ENCODE measurements around the gene PCDHGA1.

PCDHGA1 gene

GRCh38 chr5:141521244-141521781 is 191.0 kb downstream of the PCDHGA1 start (continued):
- TF ChIP-seq ZNF701 (tag by site-specific recombination; IDR thresholded peaks at IDR 0.05): no peak
- peak; percentile 26; the same call in 1 of the 2 replicates for TF ChIP-seq OSR2 (tag by site-specific recombination; IDR thresholded peaks at IDR 0.05)
- peak; percentile 41; the same call in 1 of the 2 replicates for TF ChIP-seq BCL11A (tag by site-specific recombination; IDR thresholded peaks at IDR 0.05; ENCODE audit: low read depth)
- peak; percentile 68; the same call in 1 of the 2 replicates for TF ChIP-seq ZBTB21 (tag by site-specific recombination; IDR thresholded peaks at IDR 0.05)
- TF ChIP-seq ZBTB49 (tag by site-specific recombination; IDR thresholded peaks at IDR 0.05; ENCODE audit: low read depth): no peak
- 0 out of 2 replicates have a peak, but pooled peaks have one; percentile 7 for TF ChIP-seq GLI2 (tag by site-specific recombination; IDR thresholded peaks at IDR 0.05; ENCODE audit: borderline replicate concordance, low read depth)
- 0 out of 2 replicates have a peak, but pooled peaks have one; percentile 22 for TF ChIP-seq ZNF324 (tag by site-specific recombination; IDR thresholded peaks at IDR 0.05)
- TF ChIP-seq ZBTB48 (tag by site-specific recombination; IDR thresholded peaks at IDR 0.05): peak; percentile 54; the same call in 1 of the 2 replicates
- TF ChIP-seq ZXDB (tag by site-specific recombination; IDR thresholded peaks at IDR 0.05): peak; percentile 86
- TF ChIP-seq ZNF664 (tag by site-specific recombination; IDR thresholded peaks at IDR 0.05): no peak
- TF ChIP-seq KLF9 (tag by site-specific recombination; IDR thresholded peaks at IDR 0.05; ENCODE audit: low read depth): no peak
- TF ChIP-seq ZNF600 (tag by site-specific recombination; IDR thresholded peaks at IDR 0.05): peak; percentile 71; the same call in 1 of the 2 replicates
- TF ChIP-seq ZNF280D (tag by site-specific recombination; IDR thresholded peaks at IDR 0.05): no peak; the same call in 1 of the 2 replicates
- TF ChIP-seq ZNF692 (tag by site-specific recombination; IDR thresholded peaks at IDR 0.05): peak; percentile 73
- TF ChIP-seq ZNF366 (tag by site-specific recombination; conservative IDR thresholded peaks at IDR 0.05): peak; percentile 80
- TF ChIP-seq PRDM1 (tag by site-specific recombination; IDR thresholded peaks at IDR 0.05): peak; percentile 78
- peak; percentile 47; the same call in 1 of the 2 replicates for TF ChIP-seq ZNF398 (tag by site-specific recombination; IDR thresholded peaks at IDR 0.05)
- peak; percentile 58; the same call in 1 of the 2 replicates for TF ChIP-seq ZNF391 (tag by site-specific recombination; IDR thresholded peaks at IDR 0.05; ENCODE audit: borderline replicate concordance, low read depth)
- TF ChIP-seq ZNF548 (tag by site-specific recombination; IDR thresholded peaks at IDR 0.05): no peak
- TF ChIP-seq ZNF175 (tag by site-specific recombination; IDR thresholded peaks at IDR 0.05): no peak
- TF ChIP-seq ZNF843 (tag by site-specific recombination; IDR thresholded peaks at IDR 0.05): peak; percentile 64
- peak; percentile 76; the same call in 1 of the 2 replicates for TF ChIP-seq KLF8 (tag by site-specific recombination; IDR thresholded peaks at IDR 0.05)
- peak; percentile 70 for TF ChIP-seq ZNF558 (tag by site-specific recombination; IDR thresholded peaks at IDR 0.05)
- TF ChIP-seq SETDB1 (IDR thresholded peaks at IDR 0.05; ENCODE audit: insufficient read length, low read length): no peak
- no peak for TF ChIP-seq ZNF311 (tag by site-specific recombination; IDR thresholded peaks at IDR 0.05; ENCODE audit: borderline replicate concordance)
- TF ChIP-seq ZNF184 (tag by site-specific recombination; IDR thresholded peaks at IDR 0.05): peak; percentile 79
- 0 out of 2 replicates have a peak, but pooled peaks have one; percentile 22 for TF ChIP-seq GLIS2 (tag by site-specific recombination; IDR thresholded peaks at IDR 0.05)
- no peak for TF ChIP-seq ZNF132 (tag by site-specific recombination; IDR thresholded peaks at IDR 0.05; ENCODE audit: borderline replicate concordance)
- peak; percentile 32; the same call in 1 of the 2 replicates for TF ChIP-seq ZFHX2 (tag by site-specific recombination; conservative IDR thresholded peaks at IDR 0.05)
- peak; percentile 54; the same call in 1 of the 2 replicates for TF ChIP-seq KLF10 (tag by site-specific recombination; IDR thresholded peaks at IDR 0.05)
- no peak for TF ChIP-seq TCF7L2 (IDR thresholded peaks at IDR 0.05; ENCODE audit: borderline replicate concordance, low read depth, low read length)
- TF ChIP-seq ZEB2 (tag by site-specific recombination; IDR thresholded peaks at IDR 0.05): peak; percentile 88
- TF ChIP-seq ZNF214 (tag by site-specific recombination; IDR thresholded peaks at IDR 0.05; ENCODE audit: borderline replicate concordance): no peak
